GM23338 (cell line): ENCODE results near the gene GRM2. TPM values are rescaled to one million over a fixed set of nuclear protein-coding genes. Genes with fewer than 3 reads are reported as not detected.

ENCODE experiments used
- ATAC-seq: fragments of 200-7000 bp; cut with Tn5 transposase; 3 replicates; pipeline ENCODE4 v1.9.1; 2020
- DNase-seq: peaks from one replicate; pipeline ENCODE4 v3.0.0-alpha.2; 2015; ENCODE audit warnings: low spot score
- H2AFZ ChIP-seq: fragments of 200-600 bp; sonication (generic); 2 replicates; pipeline ENCODE4 v1.8.0; 2016; ENCODE audit warnings: antibody characterized with exemption, mild to moderate bottlenecking, moderate library complexity
- H3F3A ChIP-seq: fragments of 200-600 bp; sonication (generic); replicated peaks from 2 replicates; pipeline ENCODE4 v1.8.0; 2017; ENCODE audit warnings: antibody characterized with exemption, mixed run types, low read depth
- H3K27ac ChIP-seq: fragments of 200-600 bp; sonication (generic); 2 replicates; pipeline ENCODE4 v1.6.1; 2016; ENCODE audit warnings: low read depth
- H3K27me3 ChIP-seq: fragments of 200-600 bp; sonication (generic); 2 replicates; pipeline ENCODE4 v1.8.0; 2016; ENCODE audit warnings: mild to moderate bottlenecking, mixed run types, moderate library complexity; ENCODE audit not compliant: insufficient read depth
- H3K36me3 ChIP-seq: fragments of 200-600 bp; sonication (generic); 2 replicates; pipeline ENCODE4 v1.8.0; 2016; ENCODE audit warnings: mild to moderate bottlenecking; ENCODE audit not compliant: insufficient read depth
- H3K4me1 ChIP-seq: fragments of 200-600 bp; sonication (generic); 2 replicates; pipeline ENCODE4 v1.8.0; 2016; ENCODE audit warnings: mild to moderate bottlenecking, moderate library complexity; ENCODE audit not compliant: insufficient read depth
- H3K4me2 ChIP-seq: fragments of 200-600 bp; sonication (generic); 2 replicates; pipeline ENCODE4 v1.7.1; 2017; ENCODE audit warnings: mixed run types
- H3K4me3 ChIP-seq: fragments of 200-600 bp; sonication (generic); 2 replicates; pipeline ENCODE4 v1.6.1; 2016; ENCODE audit warnings: mixed run types
- H3K79me2 ChIP-seq: fragments of 200-600 bp; sonication (generic); replicated peaks from 2 replicates; pipeline ENCODE4 v1.8.0; 2017; ENCODE audit warnings: mild to moderate bottlenecking; ENCODE audit not compliant: insufficient read depth
- H3K9me2 ChIP-seq: fragments of 200-600 bp; sonication (generic); 2 replicates; pipeline ENCODE4 v1.8.0; 2017; ENCODE audit not compliant: insufficient read depth
- H4K20me1 ChIP-seq: fragments of 200-600 bp; sonication (generic); replicated peaks from 2 replicates; pipeline ENCODE4 v1.8.0; 2017; ENCODE audit warnings: mild to moderate bottlenecking; ENCODE audit not compliant: insufficient read depth
- H3K27ac Mint-ChIP-seq: 2 replicates; pipeline ENCODE4 v1.8.0; 2020; ENCODE audit warnings: inconsistent platforms, mild to moderate bottlenecking, moderate library complexity, mixed read lengths
- H3K27me3 Mint-ChIP-seq: 3 replicates; pipeline ENCODE4 v1.8.0; 2022; ENCODE audit warnings: low read depth, mild to moderate bottlenecking, moderate library complexity, mixed read lengths, inconsistent platforms; ENCODE audit not compliant: insufficient read depth, poor library complexity
- H3K36me3 Mint-ChIP-seq: 3 replicates; pipeline ENCODE4 v1.8.0; 2021; ENCODE audit warnings: low read depth, mild to moderate bottlenecking, inconsistent platforms, moderate library complexity, mixed read lengths
- H3K4me1 Mint-ChIP-seq: 3 replicates; pipeline ENCODE4 v1.8.0; 2020; ENCODE audit warnings: mild to moderate bottlenecking, inconsistent platforms, mixed read lengths
- H3K4me3 Mint-ChIP-seq: 3 replicates; pipeline ENCODE4 v1.8.0; 2021; ENCODE audit warnings: moderate library complexity, mild to moderate bottlenecking, inconsistent platforms, mixed read lengths
- H3K9me3 Mint-ChIP-seq: 3 replicates; pipeline ENCODE4 v1.8.0; 2020; ENCODE audit warnings: moderate library complexity, mild to moderate bottlenecking, inconsistent platforms, mixed read lengths
- CREB1 ChIP-seq: fragments of 250-450 bp; sonication (Bioruptor Pico); IDR thresholded peaks from 2 replicates; pipeline ENCODE4 v1.5.0; 2020; ENCODE audit warnings: low read depth, mild to moderate bottlenecking, moderate library complexity
- EZH2phosphoT487 ChIP-seq: fragments of 200-600 bp; sonication (generic); IDR thresholded peaks from one replicate; pipeline ENCODE4 v1.8.1; 2018; ENCODE audit warnings: antibody characterized with exemption; ENCODE audit not compliant: unreplicated experiment
- JUNB ChIP-seq: IDR thresholded peaks from one replicate; pipeline ENCODE4 v1.6.1; 2016; ENCODE audit warnings: antibody characterized with exemption; ENCODE audit not compliant: unreplicated experiment
- NANOG ChIP-seq: IDR thresholded peaks from 2 replicates; pipeline ENCODE4 v1.6.1; 2016; ENCODE audit warnings: antibody characterized with exemption, borderline replicate concordance
- STAT1 ChIP-seq: IDR thresholded peaks from one replicate; pipeline ENCODE4 v1.6.1; 2016; ENCODE audit warnings: antibody characterized with exemption; ENCODE audit not compliant: unreplicated experiment
- ZNF114 ChIP-seq: fragments of 250-450 bp; sonication (Bioruptor Pico); IDR thresholded peaks from 2 replicates; pipeline ENCODE4 v1.5.0; 2020; ENCODE audit warnings: mild to moderate bottlenecking, moderate library complexity
- ZNF331 ChIP-seq: fragments of 250-450 bp; sonication (Bioruptor Pico); IDR thresholded peaks from 2 replicates; pipeline ENCODE4 v1.5.0; 2020; ENCODE audit warnings: low read depth, mild to moderate bottlenecking, moderate library complexity
- polyA plus RNA-seq: library from polyadenylated mRNA; unstranded; fragments of >200 nt; fragmentation: Nextera tagmentation; extraction: Ambion mirVana; gene quantifications from 2 replicates; pipeline ENCODE4 v1.2.1, GENCODE V29; 2016
- total RNA-seq: library from RNA; depleted of rRNA; stranded (reverse); fragments of >200 nt; shearing (Covaris generic); gene quantifications from 2 replicates; pipeline ENCODE4 v1.2.3, GENCODE V29; 2014
- TF ChIP-seq, protein P1 (sequence below), 2 experiments: fragments of 200-600 bp in 1 of 2; sonication (generic) in 1 of 2; conservative IDR thresholded peaks; 2 replicates each; pipeline versions ENCODE4 v1.5.1 to v1.6.1; 2016 to 2017; ENCODE audit warnings: antibody characterized with exemption in 2 of 2, low read depth in 2 of 2, mild to moderate bottlenecking in 2 of 2, moderate library complexity in 1 of 2
- TF ChIP-seq, protein P2 (sequence below): IDR thresholded peaks from 2 replicates; pipeline ENCODE4 v1.6.1; 2016; ENCODE audit warnings: antibody characterized with exemption
- TF ChIP-seq, protein P3 (sequence below): IDR thresholded peaks from one replicate; pipeline ENCODE4 v1.6.1; 2018; ENCODE audit warnings: antibody characterized with exemption; ENCODE audit not compliant: unreplicated experiment

Gene GRM2
- total and polyA plus RNA-seq, 2 experiments from 2014 or later: 2.1 to 5.1 TPM

DNA sequence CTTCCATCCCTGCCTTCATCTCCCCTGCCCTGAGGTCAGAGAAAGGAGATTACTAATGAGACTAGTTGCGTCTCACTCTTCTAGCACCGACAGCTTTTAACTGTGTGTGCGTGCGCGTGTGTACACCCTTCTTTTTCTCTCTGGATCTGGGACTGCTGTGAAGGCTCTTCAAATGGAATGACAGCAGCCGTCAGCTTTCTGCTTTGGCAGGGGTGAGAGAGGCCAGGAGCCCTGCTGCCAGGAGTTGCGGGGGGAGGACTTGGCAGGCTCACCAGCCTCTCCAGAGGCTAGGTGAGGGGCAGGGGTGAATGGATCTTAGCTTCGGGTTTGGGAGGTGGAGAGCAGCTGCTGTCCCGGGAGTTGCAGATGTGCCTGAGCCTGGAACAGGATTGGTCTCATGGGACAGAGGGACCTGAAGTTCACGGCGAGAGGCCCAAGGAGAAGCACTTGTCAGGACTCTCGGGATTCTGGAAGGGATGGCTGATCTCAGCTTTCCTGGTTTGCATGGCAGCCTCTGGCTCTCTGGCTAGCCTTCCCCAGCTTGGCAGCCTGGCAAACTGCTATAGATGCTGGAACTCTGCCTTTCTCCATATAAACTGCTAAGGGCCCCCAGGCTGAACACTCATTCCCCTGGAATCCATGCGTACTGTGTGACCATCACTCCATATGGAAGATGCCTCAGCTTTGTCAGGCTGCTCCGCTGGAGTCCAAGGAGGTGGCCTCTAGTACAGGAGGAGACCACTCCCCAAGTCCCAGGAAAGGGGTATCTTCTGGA is 19.2 kb upstream of the GRM2 start:
- Histone ChIP-seq H3K9me2 (no peaks in the 10 kb centered on the region), H3K27ac (no peak overlapping the region), H3K4me3 (no peak overlapping the region), H3K36me3 (no peaks in the 10 kb centered on the region), H3F3A (no peaks in the 10 kb centered on the region), H3K79me2 (no peaks in the 10 kb centered on the region), H2AFZ (no peak overlapping the region), H4K20me1 (no peaks in the 10 kb centered on the region), H3K4me1 (no peaks in the 10 kb centered on the region; the same call in 1 of the 2 replicates), H3K27me3 (no peaks in the 10 kb centered on the region), H3K4me2 (no peak overlapping the region)
- Mint-ChIP-seq H3K4me3 (no peak overlapping the region), H3K36me3 (peaks cover 7% of the 10 kb centered on the region), H3K27me3 (peaks cover 33% of the 10 kb centered on the region), H3K4me1 (peaks cover 17% of the 10 kb centered on the region), H3K27ac (no peak overlapping the region), H3K9me3 (no peaks in the 10 kb centered on the region)
- TF ChIP-seq JUNB (no peak), ZNF114 (CRISPR knock-in tag) (no peak), CREB1 (no peak), ZNF331 (CRISPR knock-in tag) (no peak)
- TF ChIP-seq, protein P1, sequence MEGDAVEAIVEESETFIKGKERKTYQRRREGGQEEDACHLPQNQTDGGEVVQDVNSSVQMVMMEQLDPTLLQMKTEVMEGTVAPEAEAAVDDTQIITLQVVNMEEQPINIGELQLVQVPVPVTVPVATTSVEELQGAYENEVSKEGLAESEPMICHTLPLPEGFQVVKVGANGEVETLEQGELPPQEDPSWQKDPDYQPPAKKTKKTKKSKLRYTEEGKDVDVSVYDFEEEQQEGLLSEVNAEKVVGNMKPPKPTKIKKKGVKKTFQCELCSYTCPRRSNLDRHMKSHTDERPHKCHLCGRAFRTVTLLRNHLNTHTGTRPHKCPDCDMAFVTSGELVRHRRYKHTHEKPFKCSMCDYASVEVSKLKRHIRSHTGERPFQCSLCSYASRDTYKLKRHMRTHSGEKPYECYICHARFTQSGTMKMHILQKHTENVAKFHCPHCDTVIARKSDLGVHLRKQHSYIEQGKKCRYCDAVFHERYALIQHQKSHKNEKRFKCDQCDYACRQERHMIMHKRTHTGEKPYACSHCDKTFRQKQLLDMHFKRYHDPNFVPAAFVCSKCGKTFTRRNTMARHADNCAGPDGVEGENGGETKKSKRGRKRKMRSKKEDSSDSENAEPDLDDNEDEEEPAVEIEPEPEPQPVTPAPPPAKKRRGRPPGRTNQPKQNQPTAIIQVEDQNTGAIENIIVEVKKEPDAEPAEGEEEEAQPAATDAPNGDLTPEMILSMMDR (conservative IDR thresholded peaks at IDR 0.05; ENCODE audit: low read depth in 2 of 2): no peak
- TF ChIP-seq, protein P2, sequence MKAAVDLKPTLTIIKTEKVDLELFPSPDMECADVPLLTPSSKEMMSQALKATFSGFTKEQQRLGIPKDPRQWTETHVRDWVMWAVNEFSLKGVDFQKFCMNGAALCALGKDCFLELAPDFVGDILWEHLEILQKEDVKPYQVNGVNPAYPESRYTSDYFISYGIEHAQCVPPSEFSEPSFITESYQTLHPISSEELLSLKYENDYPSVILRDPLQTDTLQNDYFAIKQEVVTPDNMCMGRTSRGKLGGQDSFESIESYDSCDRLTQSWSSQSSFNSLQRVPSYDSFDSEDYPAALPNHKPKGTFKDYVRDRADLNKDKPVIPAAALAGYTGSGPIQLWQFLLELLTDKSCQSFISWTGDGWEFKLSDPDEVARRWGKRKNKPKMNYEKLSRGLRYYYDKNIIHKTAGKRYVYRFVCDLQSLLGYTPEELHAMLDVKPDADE: no peak
- DNase-seq (no peak), ATAC-seq (no peak)

DNA sequence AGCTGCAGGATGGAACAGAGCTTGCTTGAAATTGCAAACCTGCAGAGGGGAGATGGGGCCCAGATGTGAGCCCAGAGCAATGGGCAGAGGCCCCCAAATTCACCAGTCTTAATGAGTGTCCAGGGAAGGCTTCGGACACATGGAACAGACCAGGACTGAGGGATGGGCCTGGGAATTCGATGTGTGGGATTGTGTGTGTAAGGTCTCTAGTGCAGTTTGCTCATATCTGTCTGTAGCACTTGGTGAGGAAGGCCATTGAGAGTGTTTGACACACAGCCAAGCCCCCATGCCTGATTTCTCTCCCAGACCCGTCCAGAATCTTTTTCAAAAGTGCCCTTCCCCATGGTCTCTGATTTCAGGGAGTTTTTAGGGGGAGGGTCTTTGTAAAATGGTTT is 18.7 kb upstream of the GRM2 start:
- no peak overlapping the region for H3K27ac Mint-ChIP-seq
- no peaks in the 10 kb centered on the region for H3K27me3 ChIP-seq
- no peaks in the 10 kb centered on the region for H3K36me3 ChIP-seq
- no peaks in the 10 kb centered on the region for H4K20me1 ChIP-seq
- no peaks in the 10 kb centered on the region for H3F3A ChIP-seq
- no peak overlapping the region for H3K4me3 ChIP-seq
- H3K36me3 Mint-ChIP-seq: peaks cover 7% of the 10 kb centered on the region
- peaks cover 17% of the 10 kb centered on the region for H3K4me1 Mint-ChIP-seq
- no peak for TF ChIP-seq NANOG
- TF ChIP-seq, protein P3, sequence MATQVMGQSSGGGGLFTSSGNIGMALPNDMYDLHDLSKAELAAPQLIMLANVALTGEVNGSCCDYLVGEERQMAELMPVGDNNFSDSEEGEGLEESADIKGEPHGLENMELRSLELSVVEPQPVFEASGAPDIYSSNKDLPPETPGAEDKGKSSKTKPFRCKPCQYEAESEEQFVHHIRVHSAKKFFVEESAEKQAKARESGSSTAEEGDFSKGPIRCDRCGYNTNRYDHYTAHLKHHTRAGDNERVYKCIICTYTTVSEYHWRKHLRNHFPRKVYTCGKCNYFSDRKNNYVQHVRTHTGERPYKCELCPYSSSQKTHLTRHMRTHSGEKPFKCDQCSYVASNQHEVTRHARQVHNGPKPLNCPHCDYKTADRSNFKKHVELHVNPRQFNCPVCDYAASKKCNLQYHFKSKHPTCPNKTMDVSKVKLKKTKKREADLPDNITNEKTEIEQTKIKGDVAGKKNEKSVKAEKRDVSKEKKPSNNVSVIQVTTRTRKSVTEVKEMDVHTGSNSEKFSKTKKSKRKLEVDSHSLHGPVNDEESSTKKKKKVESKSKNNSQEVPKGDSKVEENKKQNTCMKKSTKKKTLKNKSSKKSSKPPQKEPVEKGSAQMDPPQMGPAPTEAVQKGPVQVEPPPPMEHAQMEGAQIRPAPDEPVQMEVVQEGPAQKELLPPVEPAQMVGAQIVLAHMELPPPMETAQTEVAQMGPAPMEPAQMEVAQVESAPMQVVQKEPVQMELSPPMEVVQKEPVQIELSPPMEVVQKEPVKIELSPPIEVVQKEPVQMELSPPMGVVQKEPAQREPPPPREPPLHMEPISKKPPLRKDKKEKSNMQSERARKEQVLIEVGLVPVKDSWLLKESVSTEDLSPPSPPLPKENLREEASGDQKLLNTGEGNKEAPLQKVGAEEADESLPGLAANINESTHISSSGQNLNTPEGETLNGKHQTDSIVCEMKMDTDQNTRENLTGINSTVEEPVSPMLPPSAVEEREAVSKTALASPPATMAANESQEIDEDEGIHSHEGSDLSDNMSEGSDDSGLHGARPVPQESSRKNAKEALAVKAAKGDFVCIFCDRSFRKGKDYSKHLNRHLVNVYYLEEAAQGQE: no peak
- no peak for TF ChIP-seq JUNB
- TF ChIP-seq STAT1: no peak
- TF ChIP-seq EZH2phosphoT487: no peak
- no peak for TF ChIP-seq ZNF114 (CRISPR knock-in tag)
- H3K27ac ChIP-seq: no peak overlapping the region
- no peaks in the 10 kb centered on the region for H3K9me3 Mint-ChIP-seq
- H3K4me1 ChIP-seq: no peaks in the 10 kb centered on the region; the same call in 1 of the 2 replicates
- no peak overlapping the region for H3K4me3 Mint-ChIP-seq
- H2AFZ ChIP-seq: no peak overlapping the region
- no peak for DNase-seq
- H3K79me2 ChIP-seq: no peaks in the 10 kb centered on the region
- no peak for ATAC-seq
- no peak overlapping the region for H3K4me2 ChIP-seq
- H3K27me3 Mint-ChIP-seq: peaks cover 30% of the 10 kb centered on the region
- H3K9me2 ChIP-seq: no peaks in the 10 kb centered on the region
